ENCODE results near the gene KIF6.

KIF6 gene

DNA sequence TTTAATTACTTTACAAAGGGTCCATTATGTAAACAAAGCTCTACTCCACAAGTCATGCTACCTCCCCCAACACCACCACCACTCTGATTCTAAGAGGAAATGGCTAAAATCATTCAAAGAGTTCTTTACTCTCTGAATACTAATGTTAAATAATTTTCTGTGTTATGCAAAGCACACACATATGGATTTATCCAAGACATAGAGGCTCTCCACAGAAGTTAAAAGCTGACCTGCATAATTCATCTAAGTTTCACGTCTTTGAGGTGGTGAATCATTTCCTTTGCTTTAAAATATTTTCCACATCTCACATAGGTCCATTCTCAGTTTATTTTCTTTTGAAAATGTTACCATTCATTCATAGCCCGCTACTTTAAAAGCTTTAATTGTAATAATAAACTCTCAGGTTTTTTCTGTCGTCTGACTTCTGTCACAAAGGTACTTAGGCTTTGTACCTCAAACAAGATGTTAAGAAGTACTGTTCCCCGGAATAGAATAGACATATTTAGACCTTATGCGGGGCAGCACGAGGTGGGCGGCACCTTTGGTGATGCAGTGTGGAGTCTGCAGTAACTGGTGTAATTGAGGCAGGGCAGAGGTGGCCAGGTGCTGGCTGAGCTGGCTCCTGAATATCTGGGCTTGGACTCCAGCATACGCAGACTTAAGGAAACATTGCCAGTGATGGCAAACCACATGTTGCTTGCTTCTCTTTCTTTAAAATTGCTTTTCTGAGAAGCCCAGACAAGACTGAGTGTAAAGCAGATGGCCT lies 55.8 kb downstream of the KIF6 start:
- no peak overlapping the region for H3K4me2 ChIP-seq (ENCODE audit: low read depth, low read length)
- no peak overlapping the region for H2AFZ ChIP-seq (ENCODE audit: low read length)
- TF ChIP-seq EZH2 (optimal IDR thresholded peaks at IDR 0.05; ENCODE audit: low read depth, low read length) = no peak
- TF ChIP-seq EZH2phosphoT487 (IDR thresholded peaks at IDR 0.05; ENCODE audit: low read length) = no peak
- no peak for TF ChIP-seq CTCF (IDR thresholded peaks at IDR 0.05; ENCODE audit: low read length)
- H3K9me3 ChIP-seq (replicated peaks; ENCODE audit: insufficient read depth, low read length) = no peaks in the 10 kb centered on the region
- no peaks in the 10 kb centered on the region for H3F3A ChIP-seq (ENCODE audit: insufficient read depth, low read length)
- H3K9ac ChIP-seq (ENCODE audit: low read length) = no peak overlapping the region
- no peak overlapping the region for H3K4me3 ChIP-seq (ENCODE audit: low read length)
- H3K4me1 ChIP-seq (ENCODE audit: low read length) = no peaks in the 10 kb centered on the region
- no peaks in the 10 kb centered on the region for H3K9me2 ChIP-seq (replicated peaks; ENCODE audit: insufficient read depth, low read length)
- H3K36me3 ChIP-seq (replicated peaks; ENCODE audit: insufficient read depth, low read length) = no peaks in the 10 kb centered on the region
- no peaks in the 10 kb centered on the region for H3K27me3 ChIP-seq (replicated peaks; ENCODE audit: insufficient read depth, low read length)
- no peaks in the 10 kb centered on the region for H4K20me1 ChIP-seq (ENCODE audit: insufficient read depth, low read length)
- DNase-seq = no peak
- H3K79me2 ChIP-seq (ENCODE audit: low read length) = no peaks in the 10 kb centered on the region
- no peak overlapping the region for H3K27ac ChIP-seq (ENCODE audit: low read length)

DNA sequence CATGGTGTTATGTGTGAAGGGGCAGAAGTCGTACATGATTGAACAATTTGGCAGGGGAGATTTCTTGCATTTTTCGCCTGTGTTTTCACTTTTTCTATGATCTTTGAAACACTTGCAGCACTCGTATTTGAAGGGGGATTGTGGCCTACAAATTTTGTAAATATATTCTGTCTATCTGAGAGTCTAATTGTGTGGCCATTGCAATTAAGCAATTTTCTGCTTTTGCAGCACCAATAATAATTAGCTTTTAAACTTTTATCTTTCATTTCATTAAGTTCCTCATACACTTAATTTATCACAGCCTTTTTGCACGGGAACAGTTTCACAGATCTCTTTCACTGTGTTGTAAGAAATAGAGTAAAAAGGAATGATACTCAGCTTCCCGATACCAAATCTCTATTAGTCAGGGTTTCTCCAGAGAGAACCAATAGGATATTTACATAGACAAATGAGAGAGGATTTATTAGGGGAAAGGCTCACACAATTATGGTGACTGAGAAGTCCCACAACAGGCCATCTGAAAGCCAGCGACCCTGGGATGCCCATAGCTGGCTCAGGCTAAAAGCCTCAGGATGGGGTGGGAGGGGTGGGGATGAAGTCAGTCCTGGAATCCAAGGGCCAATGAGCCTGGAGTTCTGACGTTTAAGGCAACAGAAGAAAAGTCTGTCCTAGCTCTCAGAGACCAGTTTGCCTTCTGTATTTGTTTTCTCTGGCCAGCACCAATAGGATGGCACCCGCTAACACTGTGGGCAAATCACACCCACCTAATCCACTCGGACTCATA lies 58.3 kb downstream of the KIF6 start:
- Histone ChIP-seq H3K79me2 (ENCODE audit: low read length) (no peaks in the 10 kb centered on the region), H3K4me1 (ENCODE audit: low read length) (no peaks in the 10 kb centered on the region), H3F3A (ENCODE audit: insufficient read depth, low read length) (no peaks in the 10 kb centered on the region), H3K27me3 (replicated peaks; ENCODE audit: insufficient read depth, low read length) (no peaks in the 10 kb centered on the region), H3K9ac (ENCODE audit: low read length) (no peak overlapping the region), H3K27ac (ENCODE audit: low read length) (no peak overlapping the region), H4K20me1 (ENCODE audit: insufficient read depth, low read length) (no peaks in the 10 kb centered on the region), H3K36me3 (replicated peaks; ENCODE audit: insufficient read depth, low read length) (no peaks in the 10 kb centered on the region), H3K9me2 (replicated peaks; ENCODE audit: insufficient read depth, low read length) (no peaks in the 10 kb centered on the region), H3K9me3 (replicated peaks; ENCODE audit: insufficient read depth, low read length) (no peaks in the 10 kb centered on the region), H3K4me2 (ENCODE audit: low read depth, low read length) (no peak overlapping the region), H2AFZ (ENCODE audit: low read length) (no peak overlapping the region), H3K4me3 (ENCODE audit: low read length) (no peak overlapping the region)
- TF ChIP-seq EZH2phosphoT487 (IDR thresholded peaks at IDR 0.05; ENCODE audit: low read length) (no peak), CTCF (IDR thresholded peaks at IDR 0.05; ENCODE audit: low read length) (no peak), EZH2 (optimal IDR thresholded peaks at IDR 0.05; ENCODE audit: low read depth, low read length) (no peak)
- DNase-seq = no peak

DNA sequence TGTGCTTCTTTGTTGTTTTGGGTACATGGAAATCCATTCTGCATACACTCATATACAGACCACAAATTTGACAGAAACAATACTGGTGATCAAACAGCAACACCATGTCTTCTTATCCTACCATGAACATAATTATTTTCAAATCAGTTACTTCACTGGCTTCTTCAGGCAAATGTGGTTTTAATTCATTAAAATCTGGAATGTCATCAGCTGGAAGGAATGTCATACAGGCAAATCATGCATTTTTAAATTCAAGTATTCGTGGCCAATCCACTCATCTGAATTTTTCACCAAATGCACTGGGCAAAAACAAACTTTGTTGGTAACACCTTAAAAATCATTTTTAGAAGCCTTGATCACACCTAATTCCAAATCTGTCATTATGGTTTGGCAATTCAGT lies 59.3 kb downstream of the KIF6 start:
- no peak overlapping the region for H3K9ac ChIP-seq (ENCODE audit: low read length)
- H3K36me3 ChIP-seq (replicated peaks; ENCODE audit: insufficient read depth, low read length) = no peaks in the 10 kb centered on the region
- H2AFZ ChIP-seq (ENCODE audit: low read length) = no peak overlapping the region
- no peaks in the 10 kb centered on the region for H3K79me2 ChIP-seq (ENCODE audit: low read length)
- H3K4me1 ChIP-seq (ENCODE audit: low read length) = no peaks in the 10 kb centered on the region
- no peaks in the 10 kb centered on the region for H3K9me3 ChIP-seq (replicated peaks; ENCODE audit: insufficient read depth, low read length)
- H3K4me2 ChIP-seq (ENCODE audit: low read depth, low read length) = no peak overlapping the region
- TF ChIP-seq CTCF (IDR thresholded peaks at IDR 0.05; ENCODE audit: low read length) = no peak
- no peak for TF ChIP-seq EZH2phosphoT487 (IDR thresholded peaks at IDR 0.05; ENCODE audit: low read length)
- no peak for TF ChIP-seq EZH2 (optimal IDR thresholded peaks at IDR 0.05; ENCODE audit: low read depth, low read length)
- no peaks in the 10 kb centered on the region for H4K20me1 ChIP-seq (ENCODE audit: insufficient read depth, low read length)
- H3K4me3 ChIP-seq (ENCODE audit: low read length) = no peak overlapping the region
- no peaks in the 10 kb centered on the region for H3F3A ChIP-seq (ENCODE audit: insufficient read depth, low read length)
- no peaks in the 10 kb centered on the region for H3K9me2 ChIP-seq (replicated peaks; ENCODE audit: insufficient read depth, low read length)
- no peaks in the 10 kb centered on the region for H3K27me3 ChIP-seq (replicated peaks; ENCODE audit: insufficient read depth, low read length)
- DNase-seq = no peak
- H3K27ac ChIP-seq (ENCODE audit: low read length) = no peak overlapping the region
